ACHN (cell line): Measurements from ENCODE around the gene PLA2G6.
"Not testable (repeated sequence)": the region's sequence is repeated elsewhere in the genome, so short reads cannot be mapped to it uniquely, and the experiment has no call there.

Source experiments
- DNase-seq: peaks from one replicate; pipeline ENCODE4 v3.0.0-alpha.2; 2015
- in situ Hi-C: cut with HindIII; loops from 2 replicates; pipeline ENCODE4 v1.10.0; 2017; ENCODE audit warnings: low sequenced_read_pairs, low pct_ligation_motif_present, low pct_unique_long_range_greater_than_20kb

PLA2G6 gene

DNA sequence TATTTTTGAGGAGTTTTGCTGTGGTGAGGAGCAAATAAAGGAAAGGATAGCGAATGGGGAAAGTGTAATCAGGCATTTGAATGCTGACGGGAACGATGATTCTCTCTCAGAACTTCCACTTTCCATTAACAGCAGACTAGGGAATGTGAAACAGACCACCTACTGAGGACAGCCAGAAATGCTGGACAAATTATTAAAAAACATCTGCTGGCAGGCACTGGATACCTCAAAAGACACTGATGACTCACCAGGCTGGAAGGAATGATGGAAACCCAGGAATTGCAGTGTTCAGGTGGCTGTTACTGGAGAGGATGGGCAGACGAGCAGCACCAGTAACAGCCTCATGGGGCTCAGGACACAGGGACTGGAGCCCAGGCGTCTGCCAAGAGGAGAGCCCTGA is 33.4 kb downstream of the PLA2G6 start:
- in situ Hi-C loops: no loop called here
- DNase-seq: peak; percentile 37

DNA sequence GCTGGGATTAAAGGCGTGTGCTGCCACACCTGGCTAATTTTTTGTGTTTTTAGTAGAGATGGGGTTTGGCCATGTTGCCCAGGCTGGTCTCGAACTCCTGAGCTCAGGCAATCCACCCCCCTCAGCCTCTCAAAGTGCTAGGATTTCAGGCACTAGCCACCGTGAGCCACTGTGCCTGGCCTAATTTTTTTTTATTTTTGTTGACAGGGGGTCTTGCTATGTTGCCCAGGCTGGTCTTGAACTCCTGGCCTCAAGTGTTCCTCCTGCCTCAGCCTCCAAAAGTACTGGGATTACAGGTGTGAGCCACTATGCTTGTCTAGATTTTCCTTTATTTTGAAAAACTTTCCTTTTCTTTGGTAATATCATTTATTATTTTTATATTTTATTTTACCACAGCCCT is 35.5 kb downstream of the PLA2G6 start:
- in situ Hi-C loops, DNase-seq: not testable (repeated sequence)

DNA sequence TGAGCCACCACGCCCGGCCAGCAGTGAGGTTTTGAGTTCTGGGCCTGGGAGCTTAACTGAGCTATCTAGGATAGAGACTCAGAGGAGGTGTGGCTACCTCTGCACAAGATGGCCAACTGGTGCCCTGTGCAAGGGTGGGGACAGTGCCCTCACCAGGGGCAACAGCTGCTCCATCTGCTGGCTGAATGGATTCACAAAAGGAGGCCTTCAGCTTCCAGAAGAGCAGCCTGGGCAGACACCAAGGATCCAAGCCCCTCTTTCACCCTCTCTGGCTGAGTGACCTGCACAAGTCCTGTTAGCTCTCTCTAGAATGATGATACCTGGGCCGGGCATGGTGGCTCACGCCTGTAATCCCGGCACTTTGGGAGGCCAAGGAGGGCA is 37.6 kb downstream of the PLA2G6 start:
- in situ Hi-C loops: no loop called here

DNA sequence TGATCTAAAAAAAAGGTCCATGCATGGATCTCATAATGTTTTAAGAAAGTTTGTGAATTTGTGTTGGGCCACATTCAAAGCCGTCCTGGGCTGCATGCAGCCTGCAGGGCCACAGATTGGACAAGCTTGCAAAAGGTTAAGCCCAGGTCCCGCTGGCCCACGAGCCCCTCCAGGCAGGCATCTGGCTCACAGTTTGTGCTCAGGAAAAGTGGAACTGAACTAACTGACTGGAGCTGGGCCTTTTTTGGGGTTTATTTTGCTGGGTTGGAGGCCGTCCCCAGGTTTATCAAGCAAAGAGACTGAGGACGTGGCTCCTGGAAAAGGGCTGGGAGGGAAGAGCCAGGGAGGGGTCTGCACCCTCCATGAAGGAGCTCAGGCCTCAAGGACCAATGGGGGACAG is 39.0 kb downstream of the PLA2G6 start:
- in situ Hi-C loops: no loop called here
- DNase-seq: no peak

More for the DNA sequence above, 37.6 kb downstream of the PLA2G6 start:
- DNase-seq: peak; percentile 31

DNA sequence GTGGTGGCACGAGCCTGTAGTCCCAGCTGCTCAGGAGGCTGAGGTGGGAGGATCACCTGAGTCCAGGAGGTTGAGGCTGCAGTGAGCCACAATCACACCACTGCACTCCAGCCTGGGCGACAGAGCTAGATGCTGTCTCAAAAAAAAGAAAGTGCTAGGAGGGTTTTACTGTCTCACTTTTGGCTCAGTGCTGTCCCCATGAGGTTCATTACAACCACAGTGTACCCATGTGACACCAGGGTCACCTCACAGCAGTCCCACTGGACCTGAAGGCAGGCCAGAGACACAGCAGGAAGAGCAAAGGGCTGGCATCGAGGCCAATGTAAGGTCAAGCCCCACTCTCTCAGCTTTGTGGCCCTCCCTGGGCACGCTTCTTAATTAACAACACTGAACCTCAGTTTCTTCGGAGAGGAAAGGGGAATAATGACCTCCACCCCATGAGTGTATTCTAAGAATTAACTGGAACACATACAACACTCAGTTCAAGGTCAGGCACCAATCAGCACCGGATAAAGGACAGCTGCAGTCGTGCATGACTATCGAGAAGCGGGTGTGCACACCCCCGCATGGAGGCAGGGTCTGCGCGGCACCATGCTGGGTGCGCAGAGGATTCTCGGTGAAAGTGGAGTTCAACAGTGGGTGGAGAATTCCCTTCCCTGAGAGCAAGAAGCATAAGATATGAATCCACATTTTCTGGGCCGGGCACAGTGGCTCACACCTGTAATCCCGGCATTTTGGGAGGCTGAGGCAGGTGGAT is 40.2 kb downstream of the PLA2G6 start:
- no peak for DNase-seq
- in situ Hi-C loops: no loop called here

DNA sequence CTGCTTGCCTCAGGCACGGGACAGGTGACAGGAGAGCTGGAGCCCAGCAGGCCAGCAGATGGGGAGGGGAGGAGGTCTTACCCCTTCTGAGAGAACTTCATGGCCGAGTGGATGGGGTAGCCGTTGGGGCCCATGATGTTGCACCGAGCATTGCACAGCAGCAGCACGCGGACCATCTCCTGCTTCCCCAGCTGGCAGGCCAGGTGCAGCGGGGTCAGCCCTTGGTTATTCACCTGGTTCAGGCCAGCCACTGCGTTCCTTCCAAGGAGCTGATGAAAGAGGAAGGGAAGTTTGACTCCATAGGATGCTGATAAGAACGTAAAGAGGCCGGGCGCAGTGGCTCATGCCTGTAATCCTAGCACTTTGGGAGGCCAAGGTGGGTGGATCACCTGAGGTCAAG is 41.7 kb downstream of the PLA2G6 start:
- no peak for DNase-seq
- in situ Hi-C loops: no loop called here

DNA sequence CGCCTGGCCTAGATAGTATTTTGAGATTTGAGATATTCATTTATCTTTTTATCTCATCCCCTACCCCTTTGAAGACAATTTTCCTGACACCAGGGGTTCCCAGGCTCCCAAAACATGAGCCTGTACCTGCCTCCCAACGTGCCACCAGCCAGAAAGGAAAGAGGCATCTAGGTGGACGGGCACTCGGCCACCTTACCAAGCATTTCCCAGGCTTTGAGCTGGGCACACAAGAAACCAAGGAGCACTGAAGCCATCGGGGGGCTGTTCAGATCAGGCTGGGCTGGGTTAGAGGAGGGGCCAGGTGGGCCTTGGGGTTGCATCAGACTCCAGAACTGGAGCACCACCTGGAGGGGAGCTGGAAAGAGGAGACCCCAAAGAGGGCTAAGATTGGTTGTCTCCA is 42.7 kb downstream of the PLA2G6 start:
- in situ Hi-C loops: no loop called here
- DNase-seq: no peak

DNA sequence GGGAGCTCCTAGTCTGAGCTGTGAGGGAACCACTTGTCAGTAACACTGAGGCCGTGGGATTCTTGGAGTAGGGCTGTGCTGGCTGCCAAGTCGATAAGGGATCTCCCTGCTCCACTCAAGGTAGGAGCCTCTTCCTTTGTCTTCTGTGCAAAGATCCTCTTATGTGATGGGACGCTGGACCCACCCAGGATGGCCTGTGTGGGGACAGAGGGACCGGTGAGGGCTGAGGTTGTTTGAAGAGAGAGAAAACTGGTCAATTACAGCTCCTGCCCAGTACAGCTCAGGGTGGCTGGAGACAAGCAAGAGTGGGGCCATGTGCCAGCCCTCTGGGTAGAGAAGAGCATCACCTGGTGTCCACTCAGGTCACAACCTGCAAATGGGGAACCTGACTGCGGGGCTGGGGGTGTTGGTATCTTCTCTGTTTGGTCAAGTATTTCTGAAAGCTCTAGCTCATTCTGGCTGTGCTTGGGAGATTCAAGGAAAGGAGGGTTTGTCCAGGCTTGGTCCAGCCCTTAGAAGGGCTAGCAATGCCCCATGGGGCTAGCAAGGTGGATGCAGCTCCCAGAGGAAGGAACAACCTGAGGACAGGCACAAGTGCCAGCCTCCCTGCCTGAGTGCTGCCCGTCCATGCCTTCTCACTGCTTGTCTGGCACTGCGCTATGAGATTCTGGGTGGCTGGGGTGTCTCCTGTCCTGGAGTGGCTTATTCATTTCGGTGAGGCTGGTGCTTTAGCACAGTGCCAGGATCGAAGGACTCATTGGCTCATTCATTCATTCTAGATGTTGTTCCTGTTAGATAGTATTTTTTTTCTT is 43.5 kb downstream of the PLA2G6 start:
- in situ Hi-C loops: no loop called here
- DNase-seq: no peak

DNA sequence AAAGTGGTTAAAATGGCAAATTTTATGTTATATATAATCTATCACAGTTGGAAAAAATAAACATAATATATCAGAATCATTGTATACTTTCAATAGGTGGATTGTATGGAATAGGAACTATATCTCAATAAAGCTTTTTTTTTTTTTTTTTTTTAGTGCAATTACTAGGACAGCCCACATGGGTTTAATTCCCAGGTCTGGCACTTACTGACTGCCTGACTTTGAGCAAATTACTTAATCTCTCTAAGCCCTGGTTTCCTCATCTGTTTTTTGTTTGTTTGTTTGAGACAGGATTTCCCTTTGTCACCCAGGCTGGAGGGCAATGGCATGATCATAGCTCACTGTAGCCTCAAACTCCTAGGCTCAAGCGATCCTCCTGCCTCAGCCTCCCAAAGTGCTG is 45.0 kb downstream of the PLA2G6 start:
- in situ Hi-C loops: no loop called here
- no peak for DNase-seq

DNA sequence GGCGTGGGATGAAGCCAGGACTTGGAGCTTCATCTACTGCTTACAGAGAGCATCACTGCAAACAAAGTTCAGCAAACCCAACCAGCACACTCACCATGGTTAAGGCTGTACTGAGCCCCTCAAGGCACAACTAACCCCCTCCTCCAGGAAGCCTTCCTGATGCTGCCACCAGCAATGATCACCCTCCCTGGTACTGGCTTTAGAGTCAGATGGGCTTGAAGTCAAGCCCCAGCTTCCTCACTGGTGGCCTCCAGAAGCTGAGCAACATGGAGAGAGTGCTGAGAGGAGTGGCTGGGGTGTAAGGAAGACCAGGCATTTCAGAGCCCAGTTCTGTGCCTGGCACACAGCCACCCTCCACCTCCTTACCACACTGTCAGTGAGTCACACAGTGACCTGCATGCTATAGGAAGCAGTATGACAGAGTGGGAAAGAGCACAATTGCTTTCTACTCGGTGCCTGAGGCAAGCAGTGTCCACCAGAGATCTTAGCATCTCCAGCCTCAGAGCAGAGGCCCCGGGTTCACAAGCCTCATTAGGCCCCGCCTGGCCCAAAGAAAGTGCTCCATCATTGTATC is 46.4 kb downstream of the PLA2G6 start:
- in situ Hi-C loops: no loop called here
- peak; percentile 65 for DNase-seq

DNA sequence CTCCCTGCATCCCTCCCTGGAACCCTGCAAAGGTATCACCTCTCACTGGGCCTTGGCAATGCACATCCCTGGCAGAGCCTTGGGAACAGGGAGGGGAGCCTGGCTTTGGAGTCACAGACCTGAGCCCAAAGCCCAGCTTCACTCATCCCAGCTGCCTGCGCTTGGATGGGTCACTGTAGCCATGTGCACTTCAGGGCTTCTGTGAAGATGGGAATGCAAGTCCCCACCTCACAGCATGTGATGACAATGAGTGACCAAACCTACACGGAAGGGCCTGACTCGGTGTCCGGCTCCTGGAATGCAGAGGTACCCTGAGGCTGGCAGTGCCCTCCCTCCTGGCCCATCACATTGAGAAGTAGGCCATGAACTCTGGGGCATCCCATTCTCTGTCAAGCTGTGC is 48.3 kb downstream of the PLA2G6 start:
- DNase-seq: no peak
- in situ Hi-C loops: no loop called here

DNA sequence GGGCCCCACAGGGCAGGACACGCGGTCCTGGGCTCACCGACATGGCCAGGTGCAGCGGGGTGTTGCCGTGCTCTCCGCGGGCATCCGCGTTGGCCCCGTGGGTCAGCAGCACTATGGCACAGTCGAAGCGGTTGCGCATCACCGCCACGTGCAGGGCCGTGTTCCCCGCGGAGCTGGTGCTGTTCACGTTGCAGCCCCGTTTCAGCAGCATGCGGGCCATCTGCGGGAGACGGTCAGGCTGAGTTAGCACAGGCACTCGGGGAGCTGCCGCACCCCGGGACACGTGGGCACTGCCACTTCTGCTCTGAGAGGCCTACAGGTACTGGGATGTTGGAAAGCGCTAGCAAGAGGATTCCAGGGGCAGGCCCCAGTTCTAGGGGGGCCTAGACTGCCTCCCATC is 48.8 kb downstream of the PLA2G6 start:
- in situ Hi-C loops: no loop called here
- no peak for DNase-seq

DNA sequence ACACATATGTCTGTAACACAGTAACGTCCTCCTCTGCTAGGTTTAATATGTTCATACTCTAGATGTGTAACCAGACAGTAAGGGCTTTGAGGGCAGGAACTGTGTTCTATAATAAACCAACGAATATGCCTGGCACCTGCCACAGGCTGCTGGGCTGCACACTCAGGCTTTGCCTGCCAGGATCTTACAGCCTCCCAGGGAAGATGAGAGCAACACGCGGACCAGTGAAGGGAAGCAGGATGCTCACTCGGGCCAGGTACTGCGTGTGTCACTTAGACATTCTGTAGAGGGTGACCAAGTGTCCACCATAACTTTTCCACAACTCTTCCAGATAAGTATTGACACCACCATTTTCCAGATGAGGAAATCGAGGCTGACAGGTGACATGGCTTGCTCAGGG is 49.5 kb downstream of the PLA2G6 start:
- no peak for DNase-seq
- in situ Hi-C loops: no loop called here

DNA sequence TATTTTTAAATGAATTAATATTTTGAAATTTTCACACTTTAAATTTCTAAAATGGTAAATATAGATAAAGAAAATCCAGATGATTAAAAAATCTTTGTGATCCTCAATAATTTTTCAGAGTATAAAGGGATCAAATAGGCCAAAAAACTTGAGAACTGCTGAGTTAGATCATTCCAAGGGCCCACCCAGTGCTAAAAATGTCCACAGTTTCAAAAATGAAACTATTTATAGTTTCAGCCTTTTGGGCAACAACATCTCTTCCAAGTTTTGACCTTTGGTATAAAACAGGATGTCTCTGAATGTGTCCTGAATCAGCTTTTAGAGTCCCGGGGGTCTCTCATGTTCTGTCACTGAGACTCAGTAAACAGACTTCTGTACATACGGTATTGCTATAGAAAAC is 50.2 kb downstream of the PLA2G6 start:
- DNase-seq: no peak
- in situ Hi-C loops: no loop called here

DNA sequence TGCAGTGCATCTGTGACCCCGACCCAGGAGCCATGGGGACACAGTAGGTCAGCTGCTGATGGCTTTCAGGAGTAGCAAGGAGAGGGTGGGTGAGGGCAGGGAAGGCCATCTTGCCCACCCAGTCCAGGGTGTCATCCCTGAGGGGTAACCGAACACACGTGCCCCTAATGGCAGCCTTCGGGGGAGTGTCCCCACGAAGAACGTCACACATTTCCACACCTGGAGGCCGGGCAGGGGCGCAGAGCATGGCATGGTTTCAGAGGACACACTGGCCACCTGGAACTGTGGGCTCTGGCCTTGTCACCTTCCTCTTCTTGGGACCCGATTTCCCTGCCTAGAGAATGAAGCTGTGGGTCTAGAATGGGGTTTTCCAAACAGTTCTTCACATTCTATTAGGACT is 51.8 kb downstream of the PLA2G6 start:
- in situ Hi-C loops: no loop called here
- no peak for DNase-seq

DNA sequence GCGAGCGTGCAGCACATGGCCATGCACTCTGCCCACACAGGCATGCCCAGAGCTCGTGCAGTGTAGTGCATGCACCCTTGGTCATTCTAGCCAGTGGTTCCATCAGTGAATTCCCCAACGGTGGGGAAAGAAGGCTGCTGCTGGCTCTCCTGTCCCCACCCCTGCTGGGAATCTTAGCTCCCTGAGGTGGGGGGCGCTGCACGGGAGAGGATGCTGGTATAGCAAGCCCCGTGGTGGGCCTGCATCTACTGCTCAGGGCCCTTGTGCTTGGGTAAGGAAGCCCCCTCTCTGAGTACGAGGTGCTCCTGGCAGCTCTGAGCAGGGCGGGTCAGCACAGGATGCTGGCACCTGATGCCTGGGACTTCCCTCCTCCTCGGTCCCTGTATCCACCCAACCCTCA is 52.6 kb downstream of the PLA2G6 start:
- in situ Hi-C loops: no loop called here
- DNase-seq: no peak

DNA sequence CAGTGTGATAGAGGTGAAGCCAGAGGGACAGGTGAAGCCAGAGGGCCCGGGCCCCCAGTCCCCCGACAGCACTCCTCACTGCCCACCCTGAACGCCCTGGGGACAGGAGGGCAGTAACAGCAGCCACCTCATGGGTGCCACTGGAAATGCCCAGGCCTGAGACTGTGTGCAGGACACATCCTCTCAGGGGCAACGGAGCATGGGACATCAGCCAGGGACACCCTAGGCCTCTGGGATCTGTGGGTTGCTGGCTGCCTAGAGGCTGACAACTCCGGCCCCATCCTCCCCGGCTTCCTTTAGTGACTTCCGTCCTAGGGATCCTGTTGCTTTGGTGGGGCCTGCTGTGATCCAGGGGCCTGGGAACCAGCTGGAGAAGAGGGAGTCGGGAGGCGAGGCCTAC is 53.8 kb downstream of the PLA2G6 start:
- in situ Hi-C loops: no loop called here
- no peak for DNase-seq

DNA sequence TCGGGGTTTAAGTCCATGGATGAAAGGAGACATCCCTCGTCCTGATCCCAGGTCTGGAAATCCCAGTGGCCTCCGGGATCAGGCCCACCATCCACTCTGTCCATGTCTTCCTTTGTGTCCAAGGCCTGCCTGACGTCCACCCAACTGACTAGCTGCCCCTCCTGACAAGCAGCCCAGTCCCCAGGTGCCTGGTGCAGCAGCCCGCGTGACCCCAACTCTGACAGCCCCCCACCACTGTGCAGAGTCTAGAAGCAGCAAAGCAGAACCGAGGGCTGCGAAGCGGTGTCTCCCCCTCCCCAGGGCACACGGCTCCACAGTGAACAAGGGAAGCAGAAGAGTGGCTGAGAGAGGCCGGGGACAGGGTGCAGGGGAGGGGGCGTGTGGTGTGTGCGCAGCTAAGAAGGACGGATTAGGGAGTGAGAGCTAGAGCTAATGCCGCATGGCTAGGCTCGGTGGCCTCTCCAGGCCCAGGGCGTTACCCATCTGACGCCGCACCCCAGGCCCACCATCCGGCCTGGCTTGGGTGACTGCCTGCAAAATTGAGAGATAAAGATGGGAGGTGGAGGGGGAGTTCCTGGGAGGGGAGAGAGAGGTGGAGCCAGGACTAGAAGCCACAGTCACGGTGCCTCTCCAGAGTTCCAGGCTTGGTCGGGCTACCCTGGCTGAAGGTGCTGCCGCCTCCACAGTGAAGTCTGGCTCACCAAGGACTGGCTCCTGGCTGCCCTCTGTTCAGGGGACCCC is 54.5 kb downstream of the PLA2G6 start:
- DNase-seq: no peak
- in situ Hi-C loops: no loop called here

DNA sequence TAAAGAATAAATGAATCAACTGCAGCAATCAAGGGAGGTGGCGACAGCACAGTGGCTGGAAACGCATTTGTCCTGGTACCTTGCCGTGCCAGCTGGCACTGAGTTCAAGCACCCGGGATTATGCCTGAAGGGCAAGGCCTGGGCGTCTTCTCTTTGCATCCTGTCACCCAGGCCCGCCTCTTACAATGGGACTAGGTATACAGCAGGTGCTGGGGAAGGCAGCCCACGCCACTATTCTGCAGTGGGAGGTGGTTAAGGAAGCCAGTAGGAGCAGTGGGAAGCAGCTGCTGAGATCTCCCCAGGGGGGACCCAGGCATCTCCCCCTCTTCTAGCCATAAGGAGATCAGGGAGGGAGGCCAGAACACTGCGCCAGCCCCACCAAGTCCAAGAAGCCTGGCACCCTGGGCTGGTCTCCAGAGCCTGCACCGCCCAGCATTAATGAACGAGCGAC is 55.9 kb downstream of the PLA2G6 start:
- DNase-seq: no peak
- in situ Hi-C loops: no loop called here
